Neural progenitor cell (in vitro differentiated cells): Measurements from ENCODE around the gene STUB1.
"Not testable (repeated sequence)": the region's sequence is repeated elsewhere in the genome, so short reads cannot be mapped to it uniquely, and the experiment has no call there.

Source experiments
- EZH2 ChIP-seq: fragments of 200-600 bp; sonication (generic); IDR thresholded peaks from 2 replicates; pipeline ENCODE4 v1.6.1; 2017; ENCODE audit warnings: antibody characterized with exemption, mild to moderate bottlenecking, moderate library complexity
- EZH2phosphoT487 ChIP-seq: fragments of 200-600 bp; sonication (generic); IDR thresholded peaks from 2 replicates; pipeline ENCODE4 v1.6.1; 2017; ENCODE audit warnings: antibody characterized with exemption
- TF ChIP-seq, protein P1 (sequence below): fragments of 200-600 bp; sonication (generic); IDR thresholded peaks from 2 replicates; pipeline ENCODE4 v1.5.1; 2017; ENCODE audit warnings: antibody characterized with exemption, mild to moderate bottlenecking

DNA sequence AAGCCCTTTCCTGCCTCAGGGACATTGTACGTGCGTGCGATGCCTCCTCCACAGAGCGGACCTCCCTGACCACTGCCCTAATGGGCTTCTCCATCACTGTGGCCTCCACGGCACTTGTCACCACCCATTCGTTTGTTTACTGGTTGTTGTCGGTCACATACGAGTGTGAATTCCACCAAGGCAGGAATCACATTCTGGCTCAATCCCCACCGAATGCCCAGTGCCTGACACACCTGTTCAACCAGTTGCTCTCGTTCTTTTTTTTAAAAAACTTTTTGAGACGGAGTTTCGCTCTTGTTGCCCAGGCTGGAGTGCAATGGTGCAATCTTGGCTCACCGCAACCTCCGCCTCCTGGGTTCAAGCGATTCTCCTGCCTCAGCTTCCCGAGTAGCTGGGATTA is 11.0 kb downstream of the STUB1 start:
- TF ChIP-seq, protein P1, sequence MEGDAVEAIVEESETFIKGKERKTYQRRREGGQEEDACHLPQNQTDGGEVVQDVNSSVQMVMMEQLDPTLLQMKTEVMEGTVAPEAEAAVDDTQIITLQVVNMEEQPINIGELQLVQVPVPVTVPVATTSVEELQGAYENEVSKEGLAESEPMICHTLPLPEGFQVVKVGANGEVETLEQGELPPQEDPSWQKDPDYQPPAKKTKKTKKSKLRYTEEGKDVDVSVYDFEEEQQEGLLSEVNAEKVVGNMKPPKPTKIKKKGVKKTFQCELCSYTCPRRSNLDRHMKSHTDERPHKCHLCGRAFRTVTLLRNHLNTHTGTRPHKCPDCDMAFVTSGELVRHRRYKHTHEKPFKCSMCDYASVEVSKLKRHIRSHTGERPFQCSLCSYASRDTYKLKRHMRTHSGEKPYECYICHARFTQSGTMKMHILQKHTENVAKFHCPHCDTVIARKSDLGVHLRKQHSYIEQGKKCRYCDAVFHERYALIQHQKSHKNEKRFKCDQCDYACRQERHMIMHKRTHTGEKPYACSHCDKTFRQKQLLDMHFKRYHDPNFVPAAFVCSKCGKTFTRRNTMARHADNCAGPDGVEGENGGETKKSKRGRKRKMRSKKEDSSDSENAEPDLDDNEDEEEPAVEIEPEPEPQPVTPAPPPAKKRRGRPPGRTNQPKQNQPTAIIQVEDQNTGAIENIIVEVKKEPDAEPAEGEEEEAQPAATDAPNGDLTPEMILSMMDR: not testable (repeated sequence)
- TF ChIP-seq EZH2, EZH2phosphoT487: not testable (repeated sequence)
